Prostate gland (tissue), 2 donors: ENCODE data around the gene SPRTN. TPM values are rescaled to one million over a fixed set of nuclear protein-coding genes. Genes with fewer than 3 reads are reported as not detected.

Experiments used
- DNase-seq: peaks from one replicate; pipeline ENCODE4 v3.0.0-alpha.2; 2019; ENCODE audit warnings: low spot score
- H3K27ac ChIP-seq, 2 donors: fragments of 200-600 bp; sonication (generic); 2 replicates each; pipeline ENCODE4 v1.5.1; 2017 to 2019
- H3K27me3 ChIP-seq: fragments of 200-600 bp; sonication (generic); replicated peaks from 2 replicates; pipeline ENCODE4 v1.5.1; 2019; ENCODE audit not compliant: insufficient read depth
- H3K36me3 ChIP-seq, 2 donors: fragments of 200-600 bp; sonication (generic); 1 replicate in 1 of 2; 2 replicates in 1 of 2; pipeline versions ENCODE4 v1.5.1 to v1.8.1; 2017 to 2019
- H3K4me1 ChIP-seq: fragments of 200-600 bp; sonication (generic); replicated peaks from 2 replicates; pipeline ENCODE4 v1.5.1; 2019
- H3K4me3 ChIP-seq, 2 donors: fragments of 200-600 bp; sonication (generic); 2 replicates each; pipeline ENCODE4 v1.5.1; 2017 to 2019
- H3K9me3 ChIP-seq: fragments of 200-600 bp; sonication (generic); 2 replicates; pipeline ENCODE4 v1.5.1; 2017
- POLR2A ChIP-seq: fragments of 450-650 bp; IDR thresholded peaks from one replicate; pipeline ENCODE4 v1.6.1; 2016; ENCODE audit warnings: antibody characterized with exemption, mild to moderate bottlenecking
- POLR2AphosphoS5 ChIP-seq: sonication (generic); formaldehyde crosslinking; IDR thresholded peaks from one replicate; pipeline ENCODE4 v1.6.1; 2017; ENCODE audit warnings: antibody characterized with exemption
- WGBS: methylation state at CpG from one replicate; pipeline ENCODE4 v1.1.5; 2018; 5-methylcytosine and 5-hydroxymethylcytosine counted together
- intact Hi-C: fragments of 100-400 bp; cut with DNase I; formaldehyde crosslinking; loops from one replicate; pipeline ENCODE4 v1.14.2; 2022
- total RNA-seq, 2 donors: library from RNA; depleted of rRNA; stranded (reverse); fragments of >200 nt; gene quantifications; one replicate each; pipeline ENCODE4 v1.1.0, GENCODE V29; 2016
- TF ChIP-seq, protein P1 (sequence below), 4 experiments: fragments of 200-600 bp in 2 of 4; fragments of 450-650 bp in 2 of 4; sonication (generic) in 2 of 4; IDR thresholded peaks; 1 replicate in 3 of 4; 2 replicates in 1 of 4; pipeline ENCODE4 v1.5.1; 2016 to 2019; ENCODE audit warnings: antibody characterized with exemption in 4 of 4, mild to moderate bottlenecking in 2 of 4, moderate library complexity in 2 of 4

The SPRTN gene
- total RNA-seq, 2 donors from 2014 or later = 10.8 to 23.4 TPM

DNA sequence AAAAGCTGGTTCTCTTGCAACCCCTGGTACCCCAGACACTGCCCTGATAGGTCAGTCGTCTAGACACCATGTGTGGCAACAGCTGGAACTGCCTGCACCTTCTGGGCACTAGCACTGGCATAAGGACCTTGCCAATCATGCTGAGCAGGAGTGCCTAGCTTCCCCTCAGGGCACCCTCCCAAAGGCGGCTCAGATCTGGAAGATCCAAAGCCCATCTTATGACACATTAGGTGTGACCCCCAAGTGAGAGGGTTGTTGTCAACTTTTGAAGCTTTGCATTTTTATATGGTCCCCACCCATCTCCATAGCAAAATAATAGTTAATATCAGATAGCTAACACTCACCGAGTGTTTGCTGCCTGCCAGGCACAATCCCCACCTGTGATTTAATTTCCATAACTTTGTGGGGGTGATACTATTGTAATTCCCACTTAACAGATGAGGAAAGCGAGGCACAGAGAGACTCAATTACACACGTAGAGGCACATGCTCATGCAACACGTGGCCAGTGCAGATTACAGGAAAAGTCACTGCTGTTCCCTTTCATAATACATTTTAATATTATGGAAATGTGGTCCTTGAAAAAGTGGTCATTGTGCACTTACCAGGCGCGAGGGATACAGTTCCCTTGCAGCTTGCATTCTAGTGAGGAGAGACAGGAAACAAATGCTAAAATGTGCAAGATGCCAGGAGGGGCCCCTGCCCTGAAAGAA is 26.2 kb upstream of the SPRTN start:
- WGBS = 82% methylated on average over 8 of the region's 8 CpGs
- no peaks in the 10 kb centered on the region for H3K36me3 ChIP-seq
- no peak overlapping the region for H3K4me3 ChIP-seq
- no peaks in the 10 kb centered on the region for H3K9me3 ChIP-seq
- H3K4me1 ChIP-seq = no peaks in the 10 kb centered on the region
- intact Hi-C loops = no loop called here
- DNase-seq = no peak
- H3K27me3 ChIP-seq = no peaks in the 10 kb centered on the region
- TF ChIP-seq POLR2AphosphoS5 = no peak
- TF ChIP-seq POLR2A = no peak
- TF ChIP-seq, protein P1, sequence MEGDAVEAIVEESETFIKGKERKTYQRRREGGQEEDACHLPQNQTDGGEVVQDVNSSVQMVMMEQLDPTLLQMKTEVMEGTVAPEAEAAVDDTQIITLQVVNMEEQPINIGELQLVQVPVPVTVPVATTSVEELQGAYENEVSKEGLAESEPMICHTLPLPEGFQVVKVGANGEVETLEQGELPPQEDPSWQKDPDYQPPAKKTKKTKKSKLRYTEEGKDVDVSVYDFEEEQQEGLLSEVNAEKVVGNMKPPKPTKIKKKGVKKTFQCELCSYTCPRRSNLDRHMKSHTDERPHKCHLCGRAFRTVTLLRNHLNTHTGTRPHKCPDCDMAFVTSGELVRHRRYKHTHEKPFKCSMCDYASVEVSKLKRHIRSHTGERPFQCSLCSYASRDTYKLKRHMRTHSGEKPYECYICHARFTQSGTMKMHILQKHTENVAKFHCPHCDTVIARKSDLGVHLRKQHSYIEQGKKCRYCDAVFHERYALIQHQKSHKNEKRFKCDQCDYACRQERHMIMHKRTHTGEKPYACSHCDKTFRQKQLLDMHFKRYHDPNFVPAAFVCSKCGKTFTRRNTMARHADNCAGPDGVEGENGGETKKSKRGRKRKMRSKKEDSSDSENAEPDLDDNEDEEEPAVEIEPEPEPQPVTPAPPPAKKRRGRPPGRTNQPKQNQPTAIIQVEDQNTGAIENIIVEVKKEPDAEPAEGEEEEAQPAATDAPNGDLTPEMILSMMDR (IDR thresholded peaks at IDR 0.05) = no peak
- H3K27ac ChIP-seq = no peak overlapping the region

DNA sequence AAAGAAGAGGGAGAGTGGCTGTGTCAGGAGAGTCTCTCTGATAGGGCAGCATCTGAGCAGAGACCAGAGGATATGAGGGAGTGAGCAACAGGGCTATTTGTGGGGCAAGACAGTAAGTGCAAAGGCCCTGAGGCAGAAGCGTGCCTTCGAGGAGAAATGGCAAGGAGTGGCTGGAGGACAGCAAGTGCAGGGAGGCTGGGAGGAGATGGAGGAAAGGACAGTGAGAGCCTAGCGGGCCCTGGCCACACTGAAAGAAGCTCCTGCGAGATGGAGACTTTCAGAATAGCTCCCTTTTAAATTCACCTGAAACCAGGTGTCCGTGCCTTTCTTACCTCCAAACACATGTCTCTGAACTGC is 25.7 kb upstream of the SPRTN start:
- intact Hi-C loops = no loop called here
- Histone ChIP-seq H3K4me3 (no peak overlapping the region), H3K4me1 (no peaks in the 10 kb centered on the region), H3K27me3 (no peaks in the 10 kb centered on the region), H3K9me3 (no peaks in the 10 kb centered on the region), H3K36me3 (no peaks in the 10 kb centered on the region), H3K27ac (no peak overlapping the region)
- 95% methylated on average over 5 of the region's 5 CpGs for WGBS
- TF ChIP-seq, protein P1 (IDR thresholded peaks at IDR 0.05) = no peak
- TF ChIP-seq POLR2AphosphoS5 = no peak
- DNase-seq = no peak

DNA sequence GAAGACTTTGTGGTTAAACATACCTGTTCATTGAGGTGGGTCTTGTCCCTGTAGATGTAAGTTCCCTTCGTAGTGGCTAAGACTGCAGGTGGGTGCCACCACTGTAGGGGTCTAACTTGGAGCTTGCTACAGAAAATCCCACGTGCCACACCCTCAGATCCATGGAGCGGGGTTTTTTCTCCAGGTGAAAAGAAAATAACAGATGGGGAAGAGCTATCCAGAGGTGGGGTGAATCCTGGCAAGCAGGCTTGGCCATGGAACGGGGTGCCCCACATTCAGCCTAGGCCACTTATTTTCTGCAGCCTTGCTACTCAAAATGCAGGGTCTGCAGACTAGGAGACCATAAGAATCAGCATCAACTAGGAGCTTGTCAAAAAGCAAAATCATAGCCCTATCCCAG is 24.4 kb upstream of the SPRTN start:
- H3K4me3 ChIP-seq = no peak overlapping the region
- H3K27me3 ChIP-seq = no peaks in the 10 kb centered on the region
- TF ChIP-seq POLR2AphosphoS5 = no peak
- TF ChIP-seq POLR2A = no peak
- TF ChIP-seq, protein P1 (IDR thresholded peaks at IDR 0.05) = no peak
- intact Hi-C loops = no loop called here
- H3K9me3 ChIP-seq = no peaks in the 10 kb centered on the region
- H3K27ac ChIP-seq = no peak overlapping the region
- no peaks in the 10 kb centered on the region for H3K4me1 ChIP-seq
- no peaks in the 10 kb centered on the region for H3K36me3 ChIP-seq
- 91% methylated on average over 4 of the region's 4 CpGs for WGBS
- DNase-seq = no peak

DNA sequence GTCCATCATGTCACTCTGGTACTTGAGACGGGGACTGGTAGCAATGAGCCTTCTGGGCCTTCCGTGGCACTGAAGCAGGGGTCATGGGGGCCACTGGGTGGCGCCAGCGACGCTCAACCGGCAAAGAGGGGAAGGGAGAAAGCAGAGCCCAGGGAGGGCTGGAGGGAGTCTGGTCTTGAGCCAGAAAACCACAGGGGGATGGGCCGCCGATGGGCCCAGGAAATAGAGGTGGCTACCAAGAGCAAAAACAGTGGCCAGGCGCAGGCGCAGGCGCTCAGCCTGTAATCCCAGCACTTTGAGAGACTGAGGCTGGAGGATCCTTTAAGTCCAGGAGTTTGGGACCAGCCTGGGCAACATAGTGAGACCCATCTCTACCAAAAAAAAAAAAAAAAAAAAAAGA is 22.2 kb upstream of the SPRTN start:
- intact Hi-C loops = no loop called here
- H3K27ac ChIP-seq = no peak overlapping the region
- H3K9me3 ChIP-seq = no peaks in the 10 kb centered on the region
- no peak for DNase-seq
- no peaks in the 10 kb centered on the region for H3K36me3 ChIP-seq
- no peaks in the 10 kb centered on the region for H3K27me3 ChIP-seq
- H3K4me1 ChIP-seq = no peaks in the 10 kb centered on the region
- WGBS = 43% methylated on average over 11 of the region's 11 CpGs
- no peak overlapping the region for H3K4me3 ChIP-seq
- TF ChIP-seq POLR2A = no peak
- TF ChIP-seq, protein P1 (IDR thresholded peaks at IDR 0.05) = peak in 2 of 4 experiments; percentile 15 to 17

DNA sequence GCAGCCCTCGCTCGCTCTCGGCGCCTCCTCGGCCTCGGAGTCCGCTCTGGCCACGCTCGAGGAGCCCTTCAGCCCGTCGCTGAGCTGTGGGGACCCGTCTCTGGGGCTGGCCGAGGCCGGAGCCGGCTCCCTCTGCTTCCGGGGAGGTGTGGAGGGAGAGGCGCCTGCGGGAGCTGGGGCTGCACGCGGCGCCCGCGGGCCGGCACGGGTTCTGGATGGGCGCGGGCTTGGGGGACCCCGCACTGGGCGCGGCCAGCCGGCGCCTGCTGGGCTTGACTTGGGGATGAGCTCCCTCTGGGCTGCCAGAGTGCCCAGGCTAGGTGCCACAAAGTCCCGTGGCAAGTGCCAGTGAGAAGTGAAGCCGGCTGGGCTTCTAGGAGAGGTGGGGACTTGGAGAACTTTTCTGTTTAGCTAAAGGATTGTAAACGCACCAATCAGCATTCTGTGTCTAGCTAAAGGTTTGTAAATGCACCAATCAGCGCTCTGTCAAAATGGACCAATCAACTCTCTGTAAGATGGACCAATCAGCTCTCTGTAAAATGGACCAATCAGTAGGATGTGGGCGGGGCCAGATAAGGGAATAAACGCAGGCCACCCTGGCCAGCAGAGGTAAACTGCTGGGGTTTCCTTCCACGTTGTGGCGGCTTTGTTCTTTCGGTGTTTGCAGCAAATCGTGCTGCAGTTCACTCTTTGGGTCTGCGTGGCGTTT is 20.6 kb upstream of the SPRTN start:
- no peaks in the 10 kb centered on the region for H3K9me3 ChIP-seq
- 97% methylated on average over 44 of the region's 44 CpGs for WGBS
- TF ChIP-seq POLR2AphosphoS5 (no peak), POLR2A (no peak)
- TF ChIP-seq, protein P1 (IDR thresholded peaks at IDR 0.05) = no peak
- intact Hi-C loops = no loop called here
- no peak overlapping the region for H3K27ac ChIP-seq
- no peaks in the 10 kb centered on the region for H3K36me3 ChIP-seq
- H3K27me3 ChIP-seq = no peaks in the 10 kb centered on the region
- no peak for DNase-seq
- no peaks in the 10 kb centered on the region for H3K4me1 ChIP-seq
- no peak overlapping the region for H3K4me3 ChIP-seq
